Fibroblast of skin of left quadriceps (primary cell): ENCODE results near the gene NYAP1.
"Not testable (repeated sequence)": the region's sequence is repeated elsewhere in the genome, so short reads cannot be mapped to it uniquely, and the experiment has no call there.

Experiments used
- DNase-seq, 2 experiments: peaks; one replicate each; pipeline ENCODE4 v3.0.0-alpha.2; 2013; ENCODE audit warnings: low read depth in 2 of 2

Gene NYAP1

DNA sequence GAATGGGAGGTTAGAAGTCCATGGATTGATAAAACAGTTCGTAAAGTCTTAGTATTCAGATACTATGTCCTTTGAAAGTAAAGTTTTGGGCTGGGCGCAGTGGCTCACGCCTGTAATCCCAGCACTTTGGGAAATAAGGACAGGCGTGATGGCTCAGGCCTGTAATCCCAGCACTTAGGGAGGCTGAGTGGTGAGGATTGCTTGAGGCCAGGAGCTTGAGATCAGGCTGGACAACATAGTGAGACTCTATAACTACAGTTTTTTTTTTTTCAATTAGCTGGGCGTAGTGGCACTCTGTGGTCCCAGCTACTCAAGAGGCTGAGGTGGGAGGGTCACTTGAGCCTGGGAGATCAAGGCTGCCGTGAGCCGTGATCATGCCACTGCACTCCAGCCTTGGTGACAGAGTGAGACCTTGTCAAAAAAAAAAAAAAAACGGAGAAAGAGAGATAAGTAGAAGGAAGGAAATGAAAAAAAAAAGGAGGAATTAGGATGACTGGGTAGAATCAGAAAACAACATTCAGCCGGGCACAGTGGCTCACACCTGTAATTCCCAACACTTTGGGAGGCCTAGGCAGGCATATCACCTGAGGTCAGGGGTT is 29.6 kb downstream of the NYAP1 start:
- DNase-seq, result no peak

DNA sequence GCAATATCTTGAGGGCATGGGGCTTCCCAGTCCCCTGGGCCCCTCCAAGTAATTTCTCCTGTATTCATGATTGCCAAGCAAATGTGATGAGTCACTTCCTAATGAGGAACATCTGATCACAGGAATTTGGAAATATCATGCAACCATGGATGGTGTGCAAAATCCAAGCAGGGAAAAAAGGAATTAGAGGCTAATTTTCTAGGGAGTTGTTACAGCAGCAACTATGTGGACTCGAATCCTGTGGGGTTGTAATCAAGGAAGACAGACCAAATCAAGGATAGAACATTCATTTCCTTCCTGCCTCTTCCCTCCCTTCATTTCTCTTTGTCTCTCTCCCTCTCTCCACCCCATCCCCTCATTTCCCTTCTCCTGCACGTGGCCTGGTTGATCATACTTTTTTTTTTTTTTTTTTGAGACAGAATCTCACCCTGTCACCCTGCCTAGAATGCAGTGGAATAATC is 31.4 kb downstream of the NYAP1 start:
- DNase-seq, result peak; percentile 89 to 90

DNA sequence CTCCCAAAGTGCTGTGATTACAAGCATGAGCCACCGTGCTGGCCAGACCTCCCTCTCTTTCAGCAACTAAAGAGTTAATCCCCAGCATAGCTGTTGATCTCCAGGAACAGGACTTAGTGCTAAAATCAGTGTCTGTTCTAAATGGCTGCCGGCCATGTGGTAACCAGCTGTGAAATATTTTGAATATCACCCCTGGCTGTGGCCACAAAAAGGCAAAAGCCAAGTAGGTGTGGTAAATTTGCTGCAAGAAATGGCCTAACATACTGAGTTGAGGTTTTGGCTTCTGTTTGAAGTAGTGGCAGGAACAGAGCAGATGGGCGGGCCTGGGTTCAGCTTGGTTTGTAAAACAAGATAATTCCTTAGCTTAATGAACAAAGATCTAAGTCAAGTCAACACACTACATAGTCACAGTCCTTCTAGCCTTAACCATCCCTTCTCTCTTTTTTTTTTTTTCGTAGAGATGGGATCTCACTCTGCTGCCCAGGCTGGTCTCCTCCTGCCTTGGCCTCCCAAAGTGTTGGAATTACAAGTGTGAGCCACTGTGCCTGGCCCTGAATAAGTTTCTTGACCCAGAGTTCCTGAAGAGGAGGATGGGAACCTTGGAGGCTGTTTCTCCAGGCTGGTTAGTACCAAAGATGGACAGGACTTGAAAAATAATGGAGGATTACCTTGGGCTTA is 32.5 kb downstream of the NYAP1 start:
- peak; percentile 98 for DNase-seq

DNA sequence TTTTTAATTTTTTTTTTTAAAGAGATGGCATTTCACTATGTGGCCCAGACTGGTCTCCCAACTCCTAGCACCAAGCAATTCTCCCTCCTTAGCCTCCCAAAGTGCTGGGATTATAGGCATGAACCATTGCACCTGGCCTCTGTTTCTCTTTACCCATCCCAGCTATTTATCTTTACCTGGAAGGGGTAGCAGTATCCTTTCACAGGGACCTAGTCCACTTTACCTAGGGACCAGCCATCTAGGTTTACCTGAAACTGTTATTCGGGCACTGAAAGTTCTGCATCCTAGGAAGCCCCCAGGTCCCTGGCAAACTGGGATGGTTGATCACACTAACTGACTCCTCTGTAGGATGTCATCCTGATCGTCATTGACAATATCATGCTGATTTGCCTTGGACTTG is 33.6 kb downstream of the NYAP1 start:
- no peak for DNase-seq

DNA sequence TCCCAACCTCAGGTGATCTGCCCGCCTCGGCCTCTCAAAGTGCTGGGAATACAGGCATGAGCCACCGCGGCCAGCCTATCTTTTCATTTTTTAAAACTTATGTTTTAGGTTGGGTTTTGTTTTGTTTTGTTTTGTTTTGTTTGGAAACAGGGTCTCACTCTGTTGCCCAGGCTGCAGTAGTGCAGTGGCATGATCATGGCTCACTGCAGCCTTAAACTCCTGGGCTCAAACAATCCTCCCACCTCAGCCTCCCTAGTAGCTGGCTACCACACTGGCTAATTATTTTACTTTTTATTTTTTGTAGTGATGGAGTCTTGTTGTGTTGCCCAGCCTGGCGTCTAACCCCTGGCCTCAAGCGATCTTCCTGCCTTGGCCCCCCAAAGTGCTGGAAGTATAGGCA is 35.9 kb downstream of the NYAP1 start:
- DNase-seq, result no peak

DNA sequence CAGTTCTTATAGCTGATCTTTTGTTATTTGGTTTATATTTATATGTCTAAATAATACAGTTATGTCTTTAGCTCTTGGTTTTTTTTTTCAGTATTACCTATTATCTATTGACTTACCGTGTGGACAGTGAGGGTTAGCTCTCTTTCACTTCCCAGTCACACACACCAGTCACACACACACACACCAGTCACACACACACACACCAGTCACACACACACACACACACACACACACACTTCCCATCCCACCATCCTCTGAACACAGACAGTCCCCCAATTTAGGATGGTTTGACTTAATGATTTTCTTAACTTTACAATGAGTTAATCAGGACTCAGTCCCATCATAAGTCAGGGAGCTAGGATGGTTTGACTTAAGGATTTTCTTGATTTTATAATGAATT is 36.4 kb downstream of the NYAP1 start:
- DNase-seq, result no peak

DNA sequence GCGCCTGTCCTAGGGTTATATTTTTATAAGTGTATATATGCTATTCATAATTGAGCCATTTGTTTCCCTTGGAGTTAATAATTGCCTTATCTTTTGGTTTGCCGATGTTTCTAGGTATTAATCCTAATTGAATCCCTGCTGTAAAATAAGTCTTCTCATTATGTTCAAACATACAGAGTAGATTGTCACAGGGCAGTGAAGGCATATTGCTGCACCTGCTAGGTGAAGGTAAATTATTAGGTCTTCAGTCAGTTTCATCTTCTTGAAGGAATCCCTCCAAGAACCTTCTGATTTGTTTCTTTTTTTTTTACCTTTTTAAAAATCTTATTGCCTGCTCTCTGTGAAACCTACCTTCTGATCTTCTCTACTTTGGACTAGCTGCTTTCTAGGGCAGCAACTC is 37.3 kb downstream of the NYAP1 start:
- no peak for DNase-seq

DNA sequence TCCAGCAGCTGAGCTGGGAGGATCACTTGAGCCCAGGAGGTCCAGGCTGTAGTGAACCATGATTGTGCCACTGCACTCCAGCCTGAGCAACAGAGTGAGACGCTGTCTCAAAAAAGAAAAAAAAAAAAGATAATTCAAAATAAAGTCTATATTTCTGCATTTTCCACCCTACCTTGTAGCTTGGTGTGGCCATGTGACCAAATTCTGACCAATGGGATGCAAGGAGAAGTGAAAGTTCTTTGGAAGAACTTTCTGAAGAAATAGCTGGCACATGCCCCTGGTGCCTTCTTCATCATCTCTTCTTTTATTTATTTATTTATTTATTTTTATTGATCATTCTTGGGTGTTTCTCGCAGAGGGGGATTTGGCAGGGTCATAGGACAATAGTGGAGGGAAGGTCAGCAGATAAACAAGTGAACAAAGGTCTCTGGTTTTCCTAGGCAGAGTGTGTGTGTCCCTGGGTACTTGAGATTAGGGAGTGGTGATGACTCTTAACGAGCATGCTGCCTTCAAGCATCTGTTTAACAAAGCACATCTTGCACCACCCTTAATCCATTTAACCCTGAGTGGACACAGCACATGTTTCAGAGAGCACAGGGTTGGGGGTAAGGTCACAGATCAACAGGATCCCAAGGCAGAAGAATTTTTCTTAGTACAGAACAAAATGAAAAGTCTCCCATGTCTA is 38.3 kb downstream of the NYAP1 start:
- DNase-seq, result not testable (repeated sequence)

DNA sequence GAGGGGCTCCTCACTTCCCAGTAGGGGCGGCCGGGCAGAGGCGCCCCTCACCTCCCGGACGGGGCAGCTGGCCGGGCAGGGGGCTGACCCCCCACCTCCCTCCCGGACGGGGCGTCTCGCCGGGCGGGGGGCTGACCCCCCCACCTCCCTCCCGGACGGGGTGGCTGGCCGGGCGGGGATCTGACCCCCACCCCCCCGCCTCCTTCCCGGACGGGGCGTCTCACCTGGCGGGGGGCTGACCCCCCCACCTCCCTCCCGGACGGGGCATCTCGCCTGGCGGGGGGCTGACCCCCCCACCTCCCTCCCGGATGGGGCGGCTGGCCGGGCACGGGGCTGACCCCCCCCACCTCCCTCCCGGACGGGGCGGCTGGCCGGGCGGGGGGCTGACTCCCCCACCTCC is 39.5 kb downstream of the NYAP1 start:
- not testable (repeated sequence) for DNase-seq

DNA sequence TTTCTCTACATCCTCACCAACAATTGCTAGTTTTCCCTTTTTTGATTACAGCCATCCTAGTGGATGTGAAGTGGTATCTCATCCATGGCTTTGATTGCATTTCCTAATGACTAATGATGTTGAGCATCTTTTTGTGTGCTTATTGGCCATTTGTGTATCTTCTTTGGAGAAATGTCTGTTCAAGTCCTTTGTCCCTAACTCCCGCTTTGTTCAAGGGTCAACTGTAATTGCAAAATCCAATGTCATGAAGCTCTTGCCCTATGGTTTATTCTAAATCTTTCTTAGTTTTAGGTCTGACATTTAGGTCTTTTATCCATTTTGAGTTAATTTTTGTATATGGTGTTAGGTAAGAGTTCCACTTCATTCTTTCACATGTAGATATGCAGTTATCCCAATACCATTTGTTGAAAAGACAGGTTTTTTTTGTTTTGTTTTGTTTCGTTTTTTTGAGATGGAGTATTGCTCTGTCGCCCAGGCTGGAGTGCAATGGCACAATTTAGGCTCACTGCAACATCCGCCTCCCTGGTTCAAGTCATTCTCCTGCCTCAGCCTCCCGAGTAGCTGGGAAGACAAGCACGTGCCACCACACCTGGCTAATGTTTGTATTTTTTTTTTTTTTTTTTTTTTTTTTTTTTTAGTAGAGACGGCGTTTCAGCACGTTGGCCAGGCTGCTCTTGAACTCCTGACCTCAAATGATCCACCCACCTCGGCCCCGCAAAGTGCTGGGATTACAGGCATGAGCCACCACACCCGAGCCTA is 44.6 kb downstream of the NYAP1 start:
- DNase-seq, result not testable (repeated sequence)

DNA sequence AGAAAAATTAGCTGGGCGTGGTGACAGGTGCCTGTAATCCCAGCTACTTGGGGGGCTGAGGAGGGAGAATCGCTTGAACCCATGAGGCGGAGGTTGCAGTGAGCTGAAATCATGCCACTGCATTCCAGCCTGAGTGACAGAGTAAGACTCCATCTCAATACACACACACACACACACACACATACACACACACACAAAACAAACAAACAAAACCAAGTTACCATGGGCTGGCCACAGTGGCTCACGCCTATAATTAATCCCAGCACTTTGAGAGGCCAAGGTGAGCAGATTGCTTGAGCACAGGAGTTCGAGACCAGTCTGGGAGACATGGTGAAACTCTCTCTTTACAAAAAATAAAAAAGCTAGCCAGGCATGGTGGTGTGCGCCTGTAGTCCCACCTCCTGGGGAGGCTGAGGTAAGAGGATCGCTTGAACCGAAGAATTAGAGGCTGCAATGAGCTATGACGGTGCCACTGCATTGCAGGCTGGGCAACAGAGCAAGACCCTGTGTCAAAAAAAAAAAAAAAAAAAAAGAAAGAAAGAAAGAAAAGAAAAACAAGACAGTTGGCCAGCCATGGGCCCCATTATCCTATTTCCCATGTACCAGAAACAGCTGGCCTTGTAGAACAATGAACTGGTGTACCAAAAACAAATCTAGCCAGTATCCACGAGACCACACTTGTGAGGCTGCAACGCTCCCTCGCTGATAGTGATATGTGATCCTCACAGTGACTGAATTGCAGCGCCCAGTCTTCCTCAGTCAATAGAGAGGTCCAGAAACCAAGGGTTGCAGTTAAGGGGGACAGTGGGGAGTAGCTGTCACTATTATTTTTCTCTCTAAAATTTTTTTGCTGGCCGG is 48.7 kb downstream of the NYAP1 start:
- DNase-seq, result no peak

DNA sequence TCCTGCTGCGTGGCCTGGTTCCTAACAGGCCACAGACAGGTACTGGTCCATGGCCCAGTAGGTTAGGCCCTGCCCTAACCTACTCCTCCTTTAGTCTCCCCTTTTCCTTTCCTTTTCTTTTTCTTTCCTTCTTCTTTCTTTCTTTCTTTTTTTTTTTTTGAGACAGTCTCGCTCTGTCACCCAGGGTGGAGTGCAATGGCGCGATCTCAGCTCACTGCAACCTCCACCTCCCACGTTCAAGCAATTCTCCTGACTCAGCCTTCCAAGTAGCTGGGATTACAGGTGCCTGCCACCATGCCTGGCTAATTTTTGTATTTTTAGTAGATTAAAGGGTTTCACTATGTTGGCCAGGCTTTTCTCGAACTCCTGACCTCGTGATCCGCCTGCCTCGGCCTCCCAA is 52.3 kb downstream of the NYAP1 start:
- DNase-seq, result not testable (repeated sequence)

DNA sequence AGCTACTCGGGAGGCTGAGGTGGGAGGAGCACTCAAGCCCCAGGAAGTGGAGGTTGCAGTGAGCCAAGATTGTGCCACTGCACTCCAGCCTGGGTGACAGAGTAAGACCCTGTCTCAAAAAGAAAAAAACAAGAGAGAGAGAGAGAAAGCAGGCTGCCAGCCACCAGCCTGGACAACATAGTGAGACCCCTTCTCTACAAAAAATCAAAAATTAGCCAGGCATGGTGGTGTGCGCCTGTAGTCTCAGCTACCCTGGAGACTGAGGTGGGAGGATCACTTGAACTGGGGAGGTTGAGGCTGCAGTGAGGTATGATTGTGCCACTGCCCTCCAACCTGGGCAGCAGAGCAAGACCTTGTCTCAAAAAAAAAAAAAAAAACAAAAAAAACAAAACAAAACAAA is 53.0 kb downstream of the NYAP1 start:
- DNase-seq, result not testable (repeated sequence)

DNA sequence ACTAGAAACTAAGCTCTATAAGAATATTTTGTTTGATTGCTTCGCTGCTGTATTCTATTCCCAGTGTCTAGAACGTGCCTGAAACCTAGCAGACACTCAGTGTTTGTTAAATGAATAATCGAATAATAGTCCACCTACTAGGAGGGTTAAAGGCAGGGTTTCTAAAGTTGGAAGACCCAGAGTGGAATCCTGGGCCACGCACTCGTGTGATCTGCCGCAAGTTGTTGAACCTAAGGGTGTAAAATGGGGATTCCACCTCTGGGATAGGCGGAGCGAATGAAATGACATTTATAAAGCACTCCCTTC is 54.6 kb downstream of the NYAP1 start:
- DNase-seq, result no peak

DNA sequence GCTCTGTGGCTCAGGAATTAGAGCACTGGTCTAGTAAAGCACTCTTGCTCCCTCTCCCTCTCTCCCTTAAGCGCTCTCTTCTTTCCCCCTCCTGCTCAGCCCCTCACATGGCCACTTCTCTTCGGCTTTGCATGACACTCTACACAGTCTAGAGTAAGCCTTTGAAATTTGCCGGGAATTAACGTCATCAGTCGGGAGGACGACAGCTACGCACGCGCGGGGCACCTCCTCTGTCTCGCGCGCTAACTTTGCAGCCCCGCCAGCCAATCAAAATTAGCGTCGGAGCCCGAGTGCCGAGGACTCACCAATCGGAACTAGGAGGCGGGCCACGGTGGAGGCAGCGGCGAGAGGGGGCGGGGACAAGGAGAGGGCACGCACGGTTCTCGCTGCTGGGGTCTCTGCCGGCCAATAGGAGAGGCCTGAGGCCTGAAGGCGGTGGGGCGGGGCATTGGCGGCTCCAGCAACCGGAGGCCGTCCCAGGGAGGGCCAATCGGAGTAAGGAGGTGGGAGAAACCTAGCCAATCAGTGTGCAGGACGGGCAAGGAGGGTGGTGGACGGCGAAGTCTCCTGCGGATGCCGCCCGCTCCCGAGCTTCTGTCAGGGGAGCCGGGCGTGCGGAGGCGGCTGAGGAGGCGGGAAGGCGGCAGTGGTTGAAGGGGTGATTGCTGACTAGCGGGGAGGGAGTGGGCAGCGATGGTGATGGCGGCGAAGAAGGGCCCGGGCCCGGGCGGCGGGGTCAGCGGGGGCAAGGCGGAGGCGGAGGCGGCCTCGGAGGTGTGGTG is 55.1 kb downstream of the NYAP1 start, which contains the start of gene AGFG2:
Gene AGFG2 (plus strand): TSS at position 550 of the 782 bp plus-strand sequence. CDS start 144 bp downstream, at position 694.
- DNase-seq, result peak; percentile 99

DNA sequence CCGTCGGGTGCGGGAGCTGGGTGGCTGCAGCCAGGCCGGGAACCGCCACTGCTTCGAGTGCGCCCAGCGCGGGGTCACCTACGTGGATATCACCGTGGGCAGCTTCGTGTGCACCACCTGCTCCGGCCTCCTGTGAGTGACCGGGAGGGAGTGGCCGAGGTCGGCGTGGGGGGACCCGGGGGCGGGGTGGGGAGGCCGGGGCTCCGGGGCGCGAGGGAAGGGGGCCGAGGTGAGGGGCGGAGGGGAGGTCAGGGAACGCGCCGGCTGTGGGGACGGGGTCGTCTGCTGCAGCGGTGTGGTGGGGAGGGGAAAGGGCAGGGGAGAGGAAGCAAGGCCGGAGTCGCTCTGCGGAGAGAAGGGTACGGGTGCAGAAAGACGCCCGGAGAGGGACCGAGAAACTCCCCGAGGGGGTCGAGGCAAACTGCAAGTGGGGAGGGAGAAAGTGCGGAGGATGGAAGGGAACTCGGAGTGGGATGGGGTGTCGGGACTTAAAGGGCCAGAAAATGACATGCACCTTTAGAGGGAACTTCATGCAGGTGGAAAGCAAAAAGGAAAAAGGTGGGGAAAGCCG is 55.8 kb downstream of the NYAP1 start:
- no peak for DNase-seq

DNA sequence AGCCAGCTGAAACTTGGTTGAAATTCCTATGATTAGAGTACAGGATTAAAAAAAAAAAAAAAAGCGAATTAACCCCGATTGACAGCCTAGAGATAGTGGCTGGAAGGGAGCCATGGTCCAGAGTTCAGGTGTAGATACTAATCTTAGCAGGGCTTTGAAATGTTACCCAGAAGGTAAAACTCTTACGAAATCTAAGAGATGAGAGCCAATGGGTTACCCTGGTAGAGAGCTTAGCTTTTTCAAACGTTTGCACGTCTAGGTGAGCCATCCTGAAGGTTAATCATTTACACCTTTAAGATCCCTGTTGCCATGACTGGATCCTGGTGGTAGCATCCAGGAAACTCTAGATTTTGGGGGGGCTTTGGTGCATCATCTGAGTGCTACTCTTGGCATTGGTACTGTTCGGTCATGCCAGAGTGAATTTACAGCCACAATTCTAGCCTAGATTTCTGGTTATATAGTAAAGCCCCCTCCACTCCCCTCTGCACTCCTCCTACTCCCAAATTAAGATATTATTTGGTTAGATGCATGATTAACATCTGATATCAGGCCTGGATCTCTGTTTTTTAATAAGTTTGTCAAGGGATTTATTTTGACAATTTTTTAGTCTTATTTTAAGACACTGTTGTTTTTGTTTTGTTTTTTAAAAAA is 56.5 kb downstream of the NYAP1 start:
- DNase-seq, result no peak

DNA sequence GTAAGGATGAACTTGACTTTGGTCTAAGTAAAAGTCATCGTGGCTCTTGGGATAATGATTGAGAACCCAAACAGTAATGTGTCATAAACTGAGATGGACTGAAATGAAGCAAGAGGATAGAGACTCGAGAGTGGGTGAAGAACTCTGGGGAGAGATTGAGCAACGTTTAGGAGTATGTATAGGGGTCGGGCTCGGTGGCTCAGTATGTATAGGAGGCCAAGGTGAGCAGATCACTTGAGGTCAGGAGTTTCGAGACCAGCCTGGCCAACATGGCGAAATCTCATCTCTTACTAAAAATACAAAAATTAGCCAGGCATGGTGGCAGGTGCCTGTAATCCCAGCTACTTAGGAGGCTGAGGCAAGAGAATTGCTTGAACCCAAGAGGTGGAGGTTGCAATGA is 57.6 kb downstream of the NYAP1 start:
- DNase-seq, result not testable (repeated sequence)

DNA sequence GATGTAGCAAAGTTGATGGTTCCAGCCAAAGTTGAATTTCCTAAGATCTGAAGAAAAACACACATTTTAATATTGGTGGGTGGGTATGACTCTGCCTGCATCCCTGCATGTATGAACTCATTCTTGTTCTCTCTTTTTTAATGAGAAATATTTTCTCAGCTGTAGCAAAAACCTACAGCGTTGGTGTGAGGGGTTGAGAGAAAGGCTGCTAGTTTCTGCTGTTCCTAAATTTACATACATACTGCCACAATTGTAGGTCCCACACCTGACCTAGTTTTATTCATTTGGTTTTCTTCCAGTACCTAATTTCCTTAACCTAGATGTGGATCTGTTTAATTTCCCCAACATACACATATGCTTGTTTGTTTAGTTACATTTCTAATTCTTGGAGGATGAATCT is 59.9 kb downstream of the NYAP1 start:
- DNase-seq, result no peak

DNA sequence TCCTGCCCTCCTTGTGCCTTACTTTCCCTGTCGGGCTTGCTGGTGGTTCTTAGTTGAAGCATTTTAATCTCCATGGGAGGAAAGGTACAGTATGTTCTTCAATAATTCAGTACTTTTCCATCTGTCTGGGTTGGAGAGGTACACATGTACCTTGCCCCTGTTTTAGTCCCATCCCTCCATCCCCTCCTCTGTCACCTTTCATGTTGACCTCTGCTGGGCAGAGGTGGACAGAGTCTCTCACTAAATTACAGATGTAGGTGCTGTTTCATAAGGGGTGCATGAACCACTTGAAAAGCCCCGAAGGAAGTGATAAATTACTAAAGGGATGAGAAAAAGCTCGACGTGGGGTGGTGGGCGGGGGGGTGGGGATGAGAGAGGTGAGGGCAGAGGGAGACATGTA is 60.7 kb downstream of the NYAP1 start:
- DNase-seq, result no peak
